GM12864 (cell line): ENCODE data around the gene DCTN3.

Experiments
- DNase-seq: peaks from one replicate; pipeline ENCODE4 v3.0.0-alpha.2; 2011; ENCODE audit warnings: low read depth
- H3K4me3 ChIP-seq: 2 replicates; pipeline ENCODE4 v1.5.1; 2011; ENCODE audit warnings: mild to moderate bottlenecking, low read depth, low read length, control low read depth
- TF ChIP-seq, protein P1 (sequence below): IDR thresholded peaks from 2 replicates; pipeline ENCODE4 v1.5.1; 2011; ENCODE audit warnings: low read depth, mild to moderate bottlenecking, moderate library complexity, low read length, control low read depth, inconsistent platforms; ENCODE audit errors: missing control alignments

Gene DCTN3

DNA sequence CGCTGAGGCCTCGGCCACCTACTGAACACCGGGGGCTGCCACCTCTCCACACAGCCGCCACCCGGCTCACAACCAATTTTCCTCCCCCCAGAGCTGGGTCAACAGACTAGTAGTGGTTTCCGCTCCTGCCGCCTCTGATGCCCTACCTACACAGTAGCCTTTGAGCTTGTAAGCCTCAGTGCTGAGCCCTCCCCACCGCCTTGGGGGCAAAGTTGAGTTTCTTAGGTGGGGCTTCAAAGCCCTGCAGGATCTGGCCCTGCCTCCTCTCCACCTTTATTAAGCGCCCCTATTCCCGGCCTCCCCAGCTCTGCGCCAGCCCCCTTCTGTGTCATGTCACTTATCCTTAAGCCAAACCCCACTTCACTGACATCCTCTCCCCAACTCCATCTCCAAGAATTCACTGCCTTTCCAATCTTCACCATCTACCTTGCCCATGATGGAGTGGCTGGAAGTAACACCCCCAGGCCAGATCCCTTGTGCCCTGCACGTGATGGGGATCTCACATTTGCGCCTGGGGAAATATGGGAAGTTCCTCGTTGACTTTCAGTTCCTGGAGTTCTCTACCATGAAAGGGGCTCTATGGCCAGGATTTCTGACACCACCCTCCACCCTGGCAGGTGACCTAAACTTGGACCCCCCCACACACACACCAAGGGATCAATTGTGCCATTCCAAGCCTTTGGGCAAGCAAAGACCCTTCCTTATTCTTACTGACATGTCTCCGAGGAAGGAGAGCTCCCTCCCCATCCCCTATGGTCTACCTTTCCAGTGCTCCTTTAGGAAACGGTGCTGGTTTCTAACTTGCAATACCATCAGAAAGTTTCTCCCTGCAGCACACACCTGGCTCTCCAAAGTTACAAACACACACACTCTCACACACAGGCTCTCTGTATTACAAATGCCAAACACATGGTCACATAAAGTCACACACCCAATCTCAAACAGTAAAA lies 28.1 kb downstream of the DCTN3 start:
- no peak for DNase-seq
- H3K4me3 ChIP-seq, result no peak overlapping the region
- TF ChIP-seq, protein P1, sequence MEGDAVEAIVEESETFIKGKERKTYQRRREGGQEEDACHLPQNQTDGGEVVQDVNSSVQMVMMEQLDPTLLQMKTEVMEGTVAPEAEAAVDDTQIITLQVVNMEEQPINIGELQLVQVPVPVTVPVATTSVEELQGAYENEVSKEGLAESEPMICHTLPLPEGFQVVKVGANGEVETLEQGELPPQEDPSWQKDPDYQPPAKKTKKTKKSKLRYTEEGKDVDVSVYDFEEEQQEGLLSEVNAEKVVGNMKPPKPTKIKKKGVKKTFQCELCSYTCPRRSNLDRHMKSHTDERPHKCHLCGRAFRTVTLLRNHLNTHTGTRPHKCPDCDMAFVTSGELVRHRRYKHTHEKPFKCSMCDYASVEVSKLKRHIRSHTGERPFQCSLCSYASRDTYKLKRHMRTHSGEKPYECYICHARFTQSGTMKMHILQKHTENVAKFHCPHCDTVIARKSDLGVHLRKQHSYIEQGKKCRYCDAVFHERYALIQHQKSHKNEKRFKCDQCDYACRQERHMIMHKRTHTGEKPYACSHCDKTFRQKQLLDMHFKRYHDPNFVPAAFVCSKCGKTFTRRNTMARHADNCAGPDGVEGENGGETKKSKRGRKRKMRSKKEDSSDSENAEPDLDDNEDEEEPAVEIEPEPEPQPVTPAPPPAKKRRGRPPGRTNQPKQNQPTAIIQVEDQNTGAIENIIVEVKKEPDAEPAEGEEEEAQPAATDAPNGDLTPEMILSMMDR, result no peak

DNA sequence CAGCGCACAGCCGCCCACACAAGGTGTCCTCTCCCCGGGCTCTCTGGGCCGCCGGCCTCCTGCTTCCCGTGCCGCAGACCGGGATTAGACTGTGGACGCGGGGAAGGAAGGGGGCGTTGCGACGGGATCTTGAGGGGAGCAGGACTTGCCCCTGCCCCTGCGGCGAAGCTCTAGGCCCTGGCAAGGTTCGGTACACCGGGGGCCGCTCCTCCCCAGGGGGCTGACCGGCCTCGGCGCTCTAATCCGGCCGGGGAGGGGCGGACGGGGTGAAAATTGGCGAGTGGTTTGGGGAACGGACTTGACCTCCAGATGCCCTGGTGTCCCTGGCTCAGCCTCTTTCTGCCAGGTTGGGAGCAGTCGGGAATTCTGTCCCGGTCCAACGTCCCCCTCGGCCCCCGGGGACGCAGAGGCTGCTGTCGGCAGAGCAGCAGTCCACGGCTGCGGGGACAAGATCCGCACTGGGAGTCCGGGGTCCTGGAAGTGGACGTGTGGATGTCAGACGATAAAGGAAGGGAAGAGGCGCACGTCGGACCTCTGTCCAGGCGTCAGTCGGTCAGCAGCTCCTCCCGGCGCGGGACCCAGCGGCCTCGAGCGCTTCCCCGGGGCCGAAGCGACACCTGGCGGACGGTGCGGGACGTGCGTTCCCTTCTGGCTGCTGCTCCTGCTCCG lies 28.9 kb downstream of the DCTN3 start:
- TF ChIP-seq, protein P1, result peak; percentile 94
- H3K4me3 ChIP-seq, result no peak overlapping the region
- DNase-seq, result no peak

DNA sequence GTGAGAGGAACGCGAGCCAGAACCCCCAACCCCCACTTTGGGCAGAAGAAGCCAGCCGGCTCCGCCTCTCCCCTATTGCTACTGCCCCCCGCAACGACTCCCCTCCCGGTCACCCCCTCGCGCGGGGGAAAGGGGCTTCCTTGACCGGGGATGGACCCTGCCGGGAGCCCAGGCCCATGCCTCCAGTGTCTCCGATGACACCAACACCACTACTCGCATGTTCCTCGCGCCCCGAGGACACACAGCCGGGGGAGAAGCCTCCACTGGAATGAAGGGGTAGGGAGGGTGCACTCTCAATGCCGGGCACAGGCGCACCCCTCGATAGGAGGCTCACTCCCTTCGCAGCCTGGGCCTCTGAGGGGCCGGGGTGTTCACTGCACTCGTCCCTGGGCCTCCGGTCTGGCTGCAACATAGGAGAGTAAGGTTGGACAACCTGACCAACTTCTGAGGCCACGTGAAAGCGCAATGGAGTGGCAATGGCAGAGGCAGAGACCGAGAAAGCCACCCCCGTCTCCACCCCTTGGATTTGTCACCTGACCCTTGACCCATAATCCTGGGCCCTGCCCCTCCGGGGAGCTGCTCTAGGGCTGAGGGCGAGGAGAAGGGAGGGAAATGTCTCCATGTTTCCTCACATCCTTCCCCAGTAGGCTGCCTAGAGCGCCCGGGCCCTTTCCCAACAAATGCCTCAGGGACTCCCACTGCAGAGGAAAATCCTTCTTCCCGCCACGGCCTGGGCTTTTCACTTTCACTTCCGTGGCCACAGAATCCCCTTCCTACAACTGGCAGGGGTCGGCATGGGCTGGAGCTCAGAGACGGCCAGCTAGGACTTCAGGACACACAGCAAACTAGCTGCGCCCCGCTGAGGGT lies 29.7 kb downstream of the DCTN3 start:
- no peak overlapping the region for H3K4me3 ChIP-seq
- TF ChIP-seq, protein P1, result no peak
- DNase-seq, result no peak

DNA sequence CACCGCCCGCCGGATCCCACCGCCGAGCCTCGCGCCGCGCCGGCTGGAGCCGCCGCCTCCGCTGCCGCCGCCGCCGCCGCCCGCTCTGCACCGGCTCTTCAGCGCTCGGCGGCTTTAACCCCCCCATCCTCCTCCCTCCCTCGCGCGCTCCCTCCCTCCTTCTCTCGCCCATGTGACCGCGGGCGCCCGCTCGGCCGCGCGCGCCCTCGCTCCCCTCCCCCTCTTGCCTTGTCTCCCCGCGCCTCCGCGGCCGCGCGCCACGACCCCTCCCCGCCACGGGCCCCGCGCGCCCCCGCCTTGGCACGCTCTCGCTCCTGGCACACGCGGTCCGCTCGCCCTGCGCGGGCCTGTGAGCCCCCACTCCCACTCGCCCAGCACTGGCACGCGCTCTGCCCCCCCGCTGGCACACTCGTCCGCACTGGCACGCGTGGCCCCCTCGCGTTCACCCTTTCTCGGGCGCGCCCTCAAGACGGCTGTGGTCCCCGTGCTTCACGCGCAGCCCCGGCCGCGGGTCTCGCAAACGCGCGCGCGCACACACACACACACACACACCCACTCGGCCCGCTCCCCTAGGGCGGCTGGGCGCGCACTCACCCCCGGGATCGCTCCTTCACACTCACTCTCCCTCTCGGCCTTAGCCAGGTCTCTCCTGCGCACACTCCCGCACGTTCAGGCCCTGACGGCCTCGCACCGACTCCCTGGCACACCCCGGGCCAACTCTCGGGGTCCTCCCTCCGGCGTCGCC lies 30.5 kb downstream of the DCTN3 start, which contains the start of gene CNTFR:
Gene CNTFR (minus strand): TSS at position 89 of the 745 bp plus-strand sequence. CDS start 20,743 bp downstream, outside the sequence.
- DNase-seq, result no peak
- TF ChIP-seq, protein P1, result no peak
- H3K4me3 ChIP-seq, result no peak within 1 kb of the TSS

DNA sequence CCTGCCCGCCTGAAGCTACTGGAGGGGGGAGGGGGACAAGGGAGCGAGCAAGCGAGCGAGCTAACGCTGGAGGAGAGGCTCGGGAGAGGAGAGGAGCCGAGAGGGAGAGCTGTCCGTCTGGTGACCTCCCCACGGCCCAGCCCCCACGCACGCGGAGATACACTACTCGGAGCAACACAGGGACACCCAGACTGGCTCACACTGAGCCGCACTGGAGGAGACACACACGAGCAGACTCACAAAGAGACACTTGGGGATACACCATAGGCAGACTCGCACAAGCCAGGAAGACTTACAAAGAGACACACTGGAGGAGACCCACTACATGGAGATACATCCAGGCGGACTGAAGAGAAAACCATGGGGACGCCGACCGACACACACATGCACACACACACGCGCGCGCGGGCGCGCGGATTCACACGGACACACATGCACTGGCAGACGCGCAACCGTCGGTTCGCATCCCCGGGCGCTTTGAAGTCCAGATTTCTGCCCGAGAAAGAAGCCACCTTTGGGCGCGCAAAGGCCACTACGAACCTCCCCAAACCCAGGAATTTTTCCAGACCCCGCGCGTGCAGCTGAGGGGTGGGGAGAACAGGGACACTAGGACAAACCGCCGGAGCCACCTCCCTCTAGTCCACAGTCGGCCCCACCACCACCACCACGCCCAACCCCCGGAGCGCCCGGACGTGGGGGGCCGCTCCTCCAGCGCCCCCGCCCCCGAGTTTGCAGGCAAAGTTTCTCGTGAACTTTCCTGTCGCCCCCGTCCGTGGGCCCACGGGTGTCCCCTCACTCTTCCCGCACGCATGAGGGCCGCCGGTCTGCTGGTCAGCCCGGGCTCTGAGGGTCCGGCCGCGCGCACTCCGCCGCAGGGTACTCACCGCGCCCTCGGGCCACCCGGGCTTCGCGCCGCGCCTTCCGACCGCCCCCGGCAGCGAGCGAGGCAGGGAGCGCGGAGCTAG lies 31.3 kb downstream of the DCTN3 start:
- no peak for DNase-seq
- H3K4me3 ChIP-seq, result no peak overlapping the region
- TF ChIP-seq, protein P1, result no peak
